Measurements from ENCODE around the gene CTBP2. TPM values are rescaled to one million over a fixed set of nuclear protein-coding genes. Genes with fewer than 3 reads are reported as not detected.

CTBP2 gene
- polyA plus RNA-seq, 1 donor (not counting 4 experiments of a cell fraction or from before 2014, with no cell fraction given) = 76.0 TPM

DNA sequence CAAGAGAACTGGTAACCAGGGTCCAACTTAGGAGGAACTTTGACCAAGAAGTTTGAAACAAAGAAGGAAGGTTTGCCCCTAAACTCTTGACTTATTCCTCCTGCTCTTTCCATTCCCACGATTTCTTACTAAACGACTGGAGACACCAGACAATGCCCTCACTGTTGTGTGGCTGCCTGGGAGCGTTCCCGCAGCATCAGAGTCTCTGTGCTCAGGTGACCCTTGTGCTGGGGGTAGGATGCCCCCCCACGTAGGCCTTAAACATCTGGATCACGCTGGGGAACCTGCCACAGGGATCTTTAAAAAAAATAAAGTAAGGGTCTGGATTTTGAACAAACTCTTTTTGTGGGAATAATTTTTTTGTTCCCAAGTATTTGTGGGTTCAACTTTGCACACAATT lies 30.1 kb upstream of the CTBP2 start:
- dilution Hi-C loops (cut with MboI; ENCODE audit: extremely low pct_ligation_motif_present, low sequenced_read_pairs) = no loop called here
- Histone ChIP-seq H3K9me1 (ENCODE audit: control insufficient read depth, extremely low read depth, insufficient read depth, low read length) (no peaks in the 10 kb centered on the region), H2AFZ (ENCODE audit: control insufficient read depth, low read length) (no peak overlapping the region), H3K4me1 (ENCODE audit: control insufficient read depth, extremely low read depth, insufficient read depth, low read length) (no peaks in the 10 kb centered on the region), H3K27ac (ENCODE audit: control insufficient read depth, insufficient read depth, low read length) (no peak overlapping the region), H3K36me3 (ENCODE audit: control insufficient read depth in 2 of 2, extremely low read depth in 1 of 2, insufficient read depth in 2 of 2, low read length in 2 of 2) (no peaks in the 10 kb centered on the region), H3K79me2 (ENCODE audit: control insufficient read depth, insufficient read depth, low read length) (no peaks in the 10 kb centered on the region), H4K20me1 (ENCODE audit: control insufficient read depth, extremely low read depth, insufficient read depth, low read length) (no peaks in the 10 kb centered on the region), H3K27me3 (ENCODE audit: control insufficient read depth, extremely low read depth, insufficient read depth, low read length) (peaks cover 22% of the 10 kb centered on the region), H3K9me3 (ENCODE audit: control insufficient read depth, low read depth, low read length) (no peaks in the 10 kb centered on the region), H3K9ac (ENCODE audit: control insufficient read depth, extremely low read depth, insufficient read depth, low read length) (no peak overlapping the region), H3K4me3 (ENCODE audit: control insufficient read depth in 2 of 3, extremely low read depth in 1 of 3, insufficient read depth in 2 of 3, low read depth in 1 of 3, low read length in 3 of 3) (no peak overlapping the region), H3K4me2 (ENCODE audit: control insufficient read depth, extremely low read depth, insufficient read depth, low read depth, low read length) (no peak overlapping the region)
- FAIRE-seq = no peak
- no peak for DNase-seq (ENCODE audit: low read depth, low spot score)
- no peak for TF ChIP-seq EZH2 (IDR thresholded peaks at IDR 0.05; ENCODE audit: low read length)
- TF ChIP-seq, protein P1, sequence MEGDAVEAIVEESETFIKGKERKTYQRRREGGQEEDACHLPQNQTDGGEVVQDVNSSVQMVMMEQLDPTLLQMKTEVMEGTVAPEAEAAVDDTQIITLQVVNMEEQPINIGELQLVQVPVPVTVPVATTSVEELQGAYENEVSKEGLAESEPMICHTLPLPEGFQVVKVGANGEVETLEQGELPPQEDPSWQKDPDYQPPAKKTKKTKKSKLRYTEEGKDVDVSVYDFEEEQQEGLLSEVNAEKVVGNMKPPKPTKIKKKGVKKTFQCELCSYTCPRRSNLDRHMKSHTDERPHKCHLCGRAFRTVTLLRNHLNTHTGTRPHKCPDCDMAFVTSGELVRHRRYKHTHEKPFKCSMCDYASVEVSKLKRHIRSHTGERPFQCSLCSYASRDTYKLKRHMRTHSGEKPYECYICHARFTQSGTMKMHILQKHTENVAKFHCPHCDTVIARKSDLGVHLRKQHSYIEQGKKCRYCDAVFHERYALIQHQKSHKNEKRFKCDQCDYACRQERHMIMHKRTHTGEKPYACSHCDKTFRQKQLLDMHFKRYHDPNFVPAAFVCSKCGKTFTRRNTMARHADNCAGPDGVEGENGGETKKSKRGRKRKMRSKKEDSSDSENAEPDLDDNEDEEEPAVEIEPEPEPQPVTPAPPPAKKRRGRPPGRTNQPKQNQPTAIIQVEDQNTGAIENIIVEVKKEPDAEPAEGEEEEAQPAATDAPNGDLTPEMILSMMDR (optimal IDR thresholded peaks at IDR 0.05 in 1 of 3, IDR thresholded peaks at IDR 0.05 in 1 of 3, conservative IDR thresholded peaks at IDR 0.05 in 1 of 3; ENCODE audit: extremely low read depth in 1 of 3, insufficient read depth in 2 of 3, low read length in 3 of 3) = no peak

DNA sequence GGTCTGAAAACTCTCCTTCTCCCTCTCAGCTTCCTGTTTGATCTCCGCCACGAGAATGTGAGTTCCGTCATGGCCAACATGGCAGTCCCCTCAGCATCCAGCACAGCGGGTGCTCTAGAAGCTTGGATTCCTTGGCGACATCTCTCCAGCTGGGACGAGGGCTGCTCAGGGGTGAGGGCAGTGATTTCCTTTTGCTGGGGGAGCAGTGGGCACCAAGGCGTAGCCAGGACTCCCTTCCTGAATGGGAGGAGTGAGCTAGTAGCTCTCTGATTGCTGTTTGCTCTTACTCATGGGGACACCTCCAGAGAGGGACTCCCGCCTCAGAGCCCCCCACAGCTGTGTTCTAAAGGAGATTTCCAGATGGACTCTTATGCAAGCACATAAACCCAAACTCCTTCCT lies 28.8 kb upstream of the CTBP2 start:
- no peaks in the 10 kb centered on the region for H3K36me3 ChIP-seq (ENCODE audit: control insufficient read depth in 2 of 2, extremely low read depth in 1 of 2, insufficient read depth in 2 of 2, low read length in 2 of 2)
- no peak for FAIRE-seq
- H3K27me3 ChIP-seq (ENCODE audit: control insufficient read depth, extremely low read depth, insufficient read depth, low read length) = peaks cover 22% of the 10 kb centered on the region
- no peak overlapping the region for H3K4me3 ChIP-seq (ENCODE audit: control insufficient read depth in 2 of 3, extremely low read depth in 1 of 3, insufficient read depth in 2 of 3, low read depth in 1 of 3, low read length in 3 of 3)
- dilution Hi-C loops (cut with MboI; ENCODE audit: extremely low pct_ligation_motif_present, low sequenced_read_pairs) = no loop called here
- H3K9me1 ChIP-seq (ENCODE audit: control insufficient read depth, extremely low read depth, insufficient read depth, low read length) = no peaks in the 10 kb centered on the region
- no peaks in the 10 kb centered on the region for H3K9me3 ChIP-seq (ENCODE audit: control insufficient read depth, low read depth, low read length)
- H3K9ac ChIP-seq (ENCODE audit: control insufficient read depth, extremely low read depth, insufficient read depth, low read length) = no peak overlapping the region
- no peaks in the 10 kb centered on the region for H4K20me1 ChIP-seq (ENCODE audit: control insufficient read depth, extremely low read depth, insufficient read depth, low read length)
- H3K79me2 ChIP-seq (ENCODE audit: control insufficient read depth, insufficient read depth, low read length) = no peaks in the 10 kb centered on the region
- no peaks in the 10 kb centered on the region for H3K4me1 ChIP-seq (ENCODE audit: control insufficient read depth, extremely low read depth, insufficient read depth, low read length)
- DNase-seq (ENCODE audit: low read depth, low spot score) = no peak
- H2AFZ ChIP-seq (ENCODE audit: control insufficient read depth, low read length) = no peak overlapping the region
- no peak for TF ChIP-seq EZH2 (IDR thresholded peaks at IDR 0.05; ENCODE audit: low read length)
- TF ChIP-seq, protein P1 (optimal IDR thresholded peaks at IDR 0.05 in 1 of 3, IDR thresholded peaks at IDR 0.05 in 1 of 3, conservative IDR thresholded peaks at IDR 0.05 in 1 of 3; ENCODE audit: extremely low read depth in 1 of 3, insufficient read depth in 2 of 3, low read length in 3 of 3) = no peak
- H3K27ac ChIP-seq (ENCODE audit: control insufficient read depth, insufficient read depth, low read length) = no peak overlapping the region
- H3K4me2 ChIP-seq (ENCODE audit: control insufficient read depth, extremely low read depth, insufficient read depth, low read depth, low read length) = no peak overlapping the region

Measured in keratinocyte (primary cell).